GM12864 (cell line): Measurements from ENCODE around the gene TACR1.
"Not testable (repeated sequence)": the region's sequence is repeated elsewhere in the genome, so short reads cannot be mapped to it uniquely, and the experiment has no call there.

Experiments
- DNase-seq: peaks from one replicate; pipeline ENCODE4 v3.0.0-alpha.2; 2011; ENCODE audit warnings: low read depth
- H3K4me3 ChIP-seq: 2 replicates; pipeline ENCODE4 v1.5.1; 2011; ENCODE audit warnings: mild to moderate bottlenecking, low read depth, low read length, control low read depth
- CTCF ChIP-seq: IDR thresholded peaks from 2 replicates; pipeline ENCODE4 v1.5.1; 2011; ENCODE audit warnings: low read depth, mild to moderate bottlenecking, moderate library complexity, low read length, control low read depth, inconsistent platforms; ENCODE audit errors: missing control alignments

TACR1 gene

GRCh38 chr2:75168186-75168585, 31.1 kb downstream of the TACR1 start:
- no peak for DNase-seq
- H3K4me3 ChIP-seq = no peak overlapping the region
- TF ChIP-seq CTCF = no peak

- DNase-seq = no peak
- no peak for TF ChIP-seq CTCF
- H3K4me3 ChIP-seq = no peak overlapping the region
These were observed 32.8 kb downstream of the TACR1 start for GRCh38 chr2:75166491-75166890.

GRCh38 chr2:75162897-75163296, 36.4 kb downstream of the TACR1 start:
- TF ChIP-seq CTCF = no peak
- no peak overlapping the region for H3K4me3 ChIP-seq
- DNase-seq = no peak

- H3K4me3 ChIP-seq = no peak overlapping the region
- no peak for DNase-seq
- no peak for TF ChIP-seq CTCF
These were observed 37.1 kb downstream of the TACR1 start for GRCh38 chr2:75162259-75162658.

DNA sequence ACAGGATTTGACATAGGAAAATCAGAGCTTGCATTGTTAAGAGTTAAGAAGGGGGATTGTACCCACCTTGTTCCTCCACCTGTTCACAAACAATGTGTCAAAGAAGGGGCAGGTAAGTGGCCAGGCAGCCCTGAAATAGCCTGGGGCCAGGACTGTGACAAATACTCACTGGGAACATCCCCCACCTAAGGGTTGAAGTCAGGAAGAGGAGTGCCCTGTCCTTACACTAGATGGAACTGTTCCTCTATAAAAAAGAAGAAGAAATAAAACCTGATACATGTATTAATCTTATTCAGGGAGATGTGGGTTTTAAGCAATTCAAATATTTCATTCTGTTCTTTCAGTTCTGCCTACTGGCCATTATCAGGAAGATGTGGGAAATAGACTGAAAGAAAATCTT, 41.9 kb downstream of the TACR1 start:
- no peak for DNase-seq
- H3K4me3 ChIP-seq = no peak overlapping the region
- TF ChIP-seq CTCF = no peak

GRCh38 chr2:75155115-75155514, 44.2 kb downstream of the TACR1 start:
- TF ChIP-seq CTCF = no peak
- no peak for DNase-seq
- no peak overlapping the region for H3K4me3 ChIP-seq

- no peak for TF ChIP-seq CTCF
- DNase-seq = no peak
- H3K4me3 ChIP-seq = no peak overlapping the region
These were observed 46.1 kb downstream of the TACR1 start for GRCh38 chr2:75153221-75153620.

DNA sequence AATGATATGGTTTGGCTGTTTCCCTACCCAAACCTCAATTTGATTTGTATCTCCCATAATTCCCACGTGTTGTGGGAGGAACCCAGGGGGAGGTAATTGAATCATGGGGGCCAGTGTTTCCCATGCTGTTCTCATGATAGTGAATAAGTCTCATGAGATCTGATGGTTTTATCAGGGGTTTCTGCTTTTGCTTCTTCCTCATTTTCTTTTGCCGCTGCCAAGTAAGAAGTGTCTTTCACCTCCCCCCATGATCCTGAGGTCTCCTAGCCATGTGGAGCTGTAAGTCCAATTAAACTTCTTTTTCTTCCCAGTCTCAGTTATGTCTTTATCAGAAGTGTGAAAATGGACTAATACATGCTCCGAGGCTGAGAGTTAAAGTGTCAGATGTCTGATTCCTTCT, 47.1 kb downstream of the TACR1 start:
- DNase-seq, H3K4me3 ChIP-seq: not testable (repeated sequence)

DNA sequence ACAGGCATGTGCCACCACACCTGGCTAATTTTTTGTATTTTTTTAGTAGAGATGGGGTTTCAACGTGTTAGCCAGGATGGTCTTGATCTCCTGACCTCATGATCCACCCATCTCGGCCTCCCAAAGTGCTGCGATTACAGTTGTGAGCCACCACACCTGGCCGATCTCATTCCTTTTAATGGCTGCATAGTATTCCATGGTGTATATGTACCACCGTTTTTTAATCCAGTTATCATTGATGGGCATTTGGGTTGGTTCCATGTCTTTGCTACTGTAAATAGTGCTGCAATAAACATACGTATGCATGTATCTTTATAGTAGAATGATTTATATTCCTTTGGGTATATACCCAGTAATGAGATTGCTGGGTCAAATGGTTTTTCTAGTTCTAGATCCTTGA, 51.4 kb downstream of the TACR1 start:
- DNase-seq, H3K4me3 ChIP-seq: not testable (repeated sequence)
